ENCODE data around the gene ADAD1. TPM values are rescaled to one million over a fixed set of nuclear protein-coding genes. Genes with fewer than 3 reads are reported as not detected.

ADAD1 gene
- total RNA-seq, 1 donor from 2014 or later = not detected

GRCh38 chr4:122450847-122451246 lies 72.0 kb downstream of the ADAD1 start:
- intact Hi-C loops (cut with DNase I) = no loop called here
- no peak for ATAC-seq

GRCh38 chr4:122453384-122453995 lies 74.7 kb downstream of the ADAD1 start:
- intact Hi-C loops (cut with DNase I) = no loop called here
- ATAC-seq (no peak), DNase-seq (ENCODE audit: low spot score) (no peak)

More at GRCh38 chr4:122450847-122451246, 72.0 kb downstream of the ADAD1 start:
- no peak for DNase-seq (ENCODE audit: low spot score)

DNA sequence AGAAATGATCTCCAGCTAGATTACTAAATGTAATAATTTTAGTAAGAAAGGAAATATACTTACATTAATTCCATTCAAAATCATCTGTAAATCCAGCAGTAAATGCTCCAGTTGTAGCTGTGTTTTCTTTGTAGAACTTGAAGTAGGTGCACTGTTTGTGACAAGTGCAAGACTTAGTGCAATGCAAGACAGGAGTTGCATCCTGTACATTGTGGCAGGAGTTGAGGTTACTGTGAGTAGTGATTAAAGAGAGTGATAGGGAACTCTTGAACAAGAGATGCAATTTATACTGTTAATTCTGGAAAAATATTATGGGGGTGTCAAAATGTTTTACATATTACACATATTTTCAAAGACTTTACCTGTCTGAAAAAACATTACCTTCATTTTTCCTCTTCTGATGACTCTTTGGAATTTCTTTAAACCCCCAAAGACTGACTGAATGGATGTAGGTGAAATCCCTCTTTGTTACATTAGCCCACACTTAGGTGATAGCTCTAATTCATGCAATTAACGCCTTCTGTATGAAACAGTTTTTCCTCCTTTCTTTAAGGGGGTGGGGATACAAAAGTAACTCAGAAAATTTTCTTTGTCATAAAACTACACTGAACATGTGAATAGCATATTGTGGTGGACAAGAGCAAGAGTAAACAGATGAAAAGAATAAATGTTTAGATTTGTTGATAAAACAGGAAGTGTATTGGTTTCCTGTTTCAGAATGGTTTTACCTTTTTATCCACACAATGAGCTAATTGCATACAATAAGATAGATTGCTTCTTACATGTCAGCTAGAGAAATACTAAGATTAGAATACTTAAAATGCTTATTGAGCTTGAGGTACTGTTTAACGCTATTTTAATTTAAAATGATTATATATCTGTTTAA lies 77.7 kb downstream of the ADAD1 start, which contains the start of gene IL2:
IL2 (minus strand) TSS at position 495 of the 886 bp plus-strand sequence; CDS start at position 210, 285 bp downstream.
- ATAC-seq (no peak), DNase-seq (ENCODE audit: low spot score) (no peak)
- intact Hi-C loops (cut with DNase I) = no loop called here

GRCh38 chr4:122458625-122459024 lies 79.8 kb downstream of the ADAD1 start:
- no peak for DNase-seq (ENCODE audit: low spot score)
- intact Hi-C loops (cut with DNase I) = no loop called here
- ATAC-seq = no peak

- ATAC-seq = no peak
- no peak for DNase-seq (ENCODE audit: low spot score)
- intact Hi-C loops (cut with DNase I) = no loop called here
Measured at GRCh38 chr4:122469457-122469856, 90.6 kb downstream of the ADAD1 start.

GRCh38 chr4:122475233-122475632 lies 96.4 kb downstream of the ADAD1 start:
- intact Hi-C loops (cut with DNase I) = no loop called here
- DNase-seq (ENCODE audit: low spot score) = no peak
- ATAC-seq = no peak

DNA sequence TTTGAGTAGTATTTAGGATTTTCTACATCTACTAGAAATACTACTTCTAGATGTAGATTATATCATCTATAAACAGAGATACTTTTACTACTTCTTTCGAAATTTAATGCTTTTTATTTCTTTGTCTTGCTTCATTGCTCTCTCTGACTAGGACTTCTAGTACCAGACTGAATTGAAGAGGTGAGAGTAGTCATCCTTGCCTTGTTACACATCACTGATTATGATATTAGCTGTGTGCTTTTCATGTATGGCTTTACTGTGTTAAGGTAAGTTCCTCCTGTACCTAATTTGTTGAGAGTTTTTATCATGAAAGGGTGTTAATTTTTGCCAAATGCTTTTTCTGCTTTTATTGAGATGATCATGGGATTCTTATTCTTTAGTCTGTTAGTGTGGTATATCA lies 97.3 kb downstream of the ADAD1 start:
- DNase-seq (ENCODE audit: low spot score) (no peak), ATAC-seq (no peak)
- intact Hi-C loops (cut with DNase I) = no loop called here

DNA sequence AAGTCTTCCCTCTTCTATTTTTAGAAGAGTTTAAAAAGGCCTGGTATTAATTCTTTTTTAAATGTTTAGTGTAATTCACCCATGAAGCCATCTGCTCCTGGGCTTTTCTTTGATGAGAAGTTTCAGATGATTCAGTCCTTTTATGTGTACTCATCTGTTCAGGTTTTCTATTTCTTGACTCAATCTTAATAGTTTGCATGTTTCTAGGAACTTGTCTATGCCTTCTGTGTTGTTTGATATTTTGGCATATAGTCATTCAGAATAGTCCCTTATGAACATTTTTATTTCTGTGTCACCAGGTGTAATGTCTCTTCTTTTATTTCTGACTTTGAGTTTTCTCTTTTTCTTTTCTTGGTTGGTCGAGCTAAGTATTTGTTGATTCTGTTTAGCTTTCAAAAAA lies 97.9 kb downstream of the ADAD1 start:
- DNase-seq (ENCODE audit: low spot score) (no peak), ATAC-seq (no peak)
- intact Hi-C loops (cut with DNase I) = no loop called here

Other genes starting within 250 kb of the ADAD1 start
- gene BLTP1, start 226.7 kb upstream of the ADAD1 start, total RNA-seq = 134 TPM
- gene IL2, start 77.7 kb downstream of the ADAD1 start, total RNA-seq = not detected
- gene IL21, start 242.1 kb downstream of the ADAD1 start, total RNA-seq = not detected